ENCODE results near the gene PPP4R2.
"Not testable (repeated sequence)": the region's sequence is repeated elsewhere in the genome, so short reads cannot be mapped to it uniquely, and the experiment has no call there.

The PPP4R2 gene

GRCh38 chr3:72991522-72991921 lies 5.1 kb upstream of the PPP4R2 start:
- DNase-seq (ENCODE audit: low read depth): no peak

GRCh38 chr3:72993391-72993790 lies 3.2 kb upstream of the PPP4R2 start:
- H3K4me3 ChIP-seq (ENCODE audit: low read depth, low read length): no peak overlapping the region
- DNase-seq (ENCODE audit: low read depth): no peak

More at GRCh38 chr3:72991522-72991921, 5.1 kb upstream of the PPP4R2 start:
- no peak overlapping the region for H3K4me3 ChIP-seq (ENCODE audit: low read depth, low read length)
- TF ChIP-seq CTCF (IDR thresholded peaks at IDR 0.05; ENCODE audit: control insufficient read depth, extremely low read depth, insufficient read depth): no peak

GRCh38 chr3:72995337-72995736 lies 1.3 kb upstream of the PPP4R2 start:
- no peak for DNase-seq (ENCODE audit: low read depth)
- H3K4me3 ChIP-seq (ENCODE audit: low read depth, low read length): no peak overlapping the region
- no peak for TF ChIP-seq CTCF (IDR thresholded peaks at IDR 0.05; ENCODE audit: control insufficient read depth, extremely low read depth, insufficient read depth)

More at GRCh38 chr3:72993391-72993790, 3.2 kb upstream of the PPP4R2 start:
- no peak for TF ChIP-seq CTCF (IDR thresholded peaks at IDR 0.05; ENCODE audit: control insufficient read depth, extremely low read depth, insufficient read depth)

- DNase-seq (ENCODE audit: low read depth): no peak
- peak overlapping the region; percentile 66 for H3K4me3 ChIP-seq (ENCODE audit: low read depth, low read length)
- no peak for TF ChIP-seq CTCF (IDR thresholded peaks at IDR 0.05; ENCODE audit: control insufficient read depth, extremely low read depth, insufficient read depth)
These were observed 514 bp upstream of the PPP4R2 start for GRCh38 chr3:72996121-72996472.

GRCh38 chr3:72997421-72997961 lies 880 bp downstream of the PPP4R2 start:
- peak overlapping the region; percentile 66 for H3K4me3 ChIP-seq (ENCODE audit: low read depth, low read length)
- peak; percentile 41 for TF ChIP-seq CTCF (IDR thresholded peaks at IDR 0.05; ENCODE audit: control insufficient read depth, extremely low read depth, insufficient read depth)
- no peak for DNase-seq (ENCODE audit: low read depth)

- peak overlapping the region; percentile 66 for H3K4me3 ChIP-seq (ENCODE audit: low read depth, low read length)
- no peak for DNase-seq (ENCODE audit: low read depth)
- TF ChIP-seq CTCF (IDR thresholded peaks at IDR 0.05; ENCODE audit: control insufficient read depth, extremely low read depth, insufficient read depth): no peak
These were observed 1.9 kb downstream of the PPP4R2 start for GRCh38 chr3:72998466-72998865.

- no peak overlapping the region for H3K4me3 ChIP-seq (ENCODE audit: low read depth, low read length)
- DNase-seq (ENCODE audit: low read depth): no peak
- TF ChIP-seq CTCF (IDR thresholded peaks at IDR 0.05; ENCODE audit: control insufficient read depth, extremely low read depth, insufficient read depth): no peak
These were observed 3.3 kb downstream of the PPP4R2 start for GRCh38 chr3:72999951-73000350.

- not testable (repeated sequence) for DNase-seq (ENCODE audit: low read depth); H3K4me3 ChIP-seq (ENCODE audit: low read depth, low read length)
These were observed 6.4 kb downstream of the PPP4R2 start for GRCh38 chr3:73003050-73003449.
